Measurements from ENCODE around the gene NEK2. TPM values are rescaled to one million over a fixed set of nuclear protein-coding genes. Genes with fewer than 3 reads are reported as not detected.

Gene NEK2
- total and polyA plus RNA-seq, 2 of the 13 experiments (the other 11 are each of a cell fraction or from before 2014, with no cell fraction given): 10.9 to 40.8 TPM

GRCh38 chr1:211633524-211633846 lies 41.9 kb downstream of the NEK2 start (continued):
- TF ChIP-seq NR2C2 (CRISPR knock-in tag; IDR thresholded peaks at IDR 0.05; ENCODE audit: borderline replicate concordance): 0 out of 2 replicates have a peak, but pooled peaks have one; percentile 20

- ChIA-PET CTCF (ENCODE audit: low intra/inter-chr PET ratio, low total read pairs) (no interaction called here), POLR2A (interaction anchor here (0.9 to 2.4 kb wide), 3 partner anchors 8 to 23 kb away, joined by 3 to 8 read pairs (median 6); no protein-coding TSS in a partner anchor)
- H3K9me3 ChIP-seq (ENCODE audit: low read length): no peaks in the 10 kb centered on the region
- intact Hi-C loops (cut with micrococcal nuclease; ENCODE audit: unreplicated experiment) (no loop called here), in situ Hi-C loops (cut with HindIII; ENCODE audit: extremely low pct_ligation_motif_present, low pct_unique_long_range_greater_than_20kb) (no loop called here)
- peak overlapping the region in 1 of 3 experiments; percentile 35; a peak in 1 of 6 replicates for H3K4me3 ChIP-seq (replicated peaks in 1 of 3; ENCODE audit: insufficient read depth in 1 of 3, low read depth in 2 of 3, low read length in 3 of 3)
- H2AFZ ChIP-seq (ENCODE audit: low read length): no peak overlapping the region
- no TSS peak for BruUV-seq (replicated peaks)
- H3K4me2 ChIP-seq (ENCODE audit: low read depth, low read length): peak overlapping the region; percentile 55
- H3K79me2 ChIP-seq (ENCODE audit: insufficient read depth, low read length): no peaks in the 10 kb centered on the region
- H4K20me1 ChIP-seq (ENCODE audit: insufficient read depth, low read length): no peaks in the 10 kb centered on the region
- peaks cover 68% of the 10 kb centered on the region for H3K4me1 ChIP-seq (ENCODE audit: insufficient read depth, low read length)
- FAIRE-seq (no peak), DNase-seq (ENCODE audit: low spot score) (no peak), ATAC-seq (peak; percentile 57)
- no peak overlapping the region for H3K27ac ChIP-seq (ENCODE audit: extremely low read length, insufficient read depth, low read length)
- H3K9ac ChIP-seq (ENCODE audit: insufficient read depth, low read depth, low read length): no peak overlapping the region
- peaks cover 0 to 1% of the 10 kb centered on the region in 2 experiments; a peak in 1 of 5 replicates for H3K27me3 ChIP-seq (ENCODE audit: control insufficient read depth in 1 of 2, insufficient read depth in 2 of 2, low read length in 2 of 2)
- WGBS (ENCODE audit: low lambda C conversion rate): 65% methylated on average over 4 of the region's 13 CpGs
- no peaks in the 10 kb centered on the region for H3K36me3 ChIP-seq (replicated peaks in 1 of 2; ENCODE audit: control insufficient read depth in 1 of 2, insufficient read depth in 2 of 2, low read length in 2 of 2)
- TF ChIP-seq ZNF75D (CRISPR knock-in tag; IDR thresholded peaks at IDR 0.05; ENCODE audit: borderline replicate concordance) (no peak), ZNF510 (CRISPR knock-in tag; IDR thresholded peaks at IDR 0.05; ENCODE audit: low read depth) (no peak), ZNF598 (CRISPR knock-in tag; IDR thresholded peaks at IDR 0.05; ENCODE audit: borderline replicate concordance) (no peak), HNRNPK (IDR thresholded peaks at IDR 0.05; ENCODE audit: low read depth, low read length, poor library complexity, severe bottlenecking) (no peak), NCOA1 (CRISPR knock-in tag; IDR thresholded peaks at IDR 0.05) (no peak), KDM5A (IDR thresholded peaks at IDR 0.05; ENCODE audit: borderline replicate concordance, low read length) (no peak), ONECUT2 (CRISPR knock-in tag; IDR thresholded peaks at IDR 0.05) (no peak), SATB2 (CRISPR knock-in tag; IDR thresholded peaks at IDR 0.05) (no peak), NCOA5 (CRISPR knock-in tag; IDR thresholded peaks at IDR 0.05) (no peak), ZNF296 (CRISPR knock-in tag; conservative IDR thresholded peaks at IDR 0.05) (no peak), ZNF281 (CRISPR knock-in tag; IDR thresholded peaks at IDR 0.05; ENCODE audit: borderline replicate concordance) (no peak), ZFY (CRISPR knock-in tag; IDR thresholded peaks at IDR 0.05) (peak; percentile 38; the same call in 1 of the 2 replicates), TBP (CRISPR knock-in tag; IDR thresholded peaks at IDR 0.05) (no peak), ATF6 (CRISPR knock-in tag; conservative IDR thresholded peaks at IDR 0.05) (no peak), SCMH1 (CRISPR knock-in tag; IDR thresholded peaks at IDR 0.05; ENCODE audit: borderline replicate concordance) (no peak), SSRP1 (CRISPR knock-in tag; IDR thresholded peaks at IDR 0.05) (no peak)
These were observed 42.5 kb downstream of the NEK2 start for GRCh38 chr1:211632808-211633523.

All from HepG2 (cell line).